ENCODE results near the gene CYLD. TPM values are rescaled to one million over a fixed set of nuclear protein-coding genes. Genes with fewer than 3 reads are reported as not detected.

Gene CYLD
- total RNA-seq, 1 donor from 2014 or later: 27.8 TPM

DNA sequence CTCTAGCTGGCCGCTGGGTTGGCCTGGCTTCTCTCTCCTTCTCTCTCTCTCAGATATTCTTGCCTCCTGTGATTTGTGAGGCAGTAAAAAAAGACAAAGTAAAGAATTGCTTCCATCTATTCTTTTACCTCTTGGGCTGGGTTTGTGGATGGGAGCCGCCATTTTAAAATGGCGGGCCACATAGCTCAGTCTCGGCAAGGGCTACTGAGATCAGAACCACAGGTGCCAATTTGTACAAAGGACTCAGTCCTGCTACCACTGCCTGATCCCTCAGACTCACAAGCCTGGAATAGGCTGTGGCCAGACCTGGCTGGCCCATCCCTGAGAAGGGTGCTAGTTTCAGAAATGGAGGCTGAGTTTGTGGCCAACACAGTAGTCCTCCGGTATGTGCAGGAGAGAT lies 24.4 kb upstream of the CYLD start:
- DNase-seq (ENCODE audit: extremely low spot score, unreplicated experiment): no peak
- TF ChIP-seq, protein P1, sequence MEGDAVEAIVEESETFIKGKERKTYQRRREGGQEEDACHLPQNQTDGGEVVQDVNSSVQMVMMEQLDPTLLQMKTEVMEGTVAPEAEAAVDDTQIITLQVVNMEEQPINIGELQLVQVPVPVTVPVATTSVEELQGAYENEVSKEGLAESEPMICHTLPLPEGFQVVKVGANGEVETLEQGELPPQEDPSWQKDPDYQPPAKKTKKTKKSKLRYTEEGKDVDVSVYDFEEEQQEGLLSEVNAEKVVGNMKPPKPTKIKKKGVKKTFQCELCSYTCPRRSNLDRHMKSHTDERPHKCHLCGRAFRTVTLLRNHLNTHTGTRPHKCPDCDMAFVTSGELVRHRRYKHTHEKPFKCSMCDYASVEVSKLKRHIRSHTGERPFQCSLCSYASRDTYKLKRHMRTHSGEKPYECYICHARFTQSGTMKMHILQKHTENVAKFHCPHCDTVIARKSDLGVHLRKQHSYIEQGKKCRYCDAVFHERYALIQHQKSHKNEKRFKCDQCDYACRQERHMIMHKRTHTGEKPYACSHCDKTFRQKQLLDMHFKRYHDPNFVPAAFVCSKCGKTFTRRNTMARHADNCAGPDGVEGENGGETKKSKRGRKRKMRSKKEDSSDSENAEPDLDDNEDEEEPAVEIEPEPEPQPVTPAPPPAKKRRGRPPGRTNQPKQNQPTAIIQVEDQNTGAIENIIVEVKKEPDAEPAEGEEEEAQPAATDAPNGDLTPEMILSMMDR (IDR thresholded peaks at IDR 0.05): no peak
- peaks cover 5% of the 10 kb centered on the region for H3K27me3 Mint-ChIP-seq (ENCODE audit: unreplicated experiment)
- no peak overlapping the region for H3K4me3 Mint-ChIP-seq (ENCODE audit: unreplicated experiment)
- no peaks in the 10 kb centered on the region for H3K9me3 Mint-ChIP-seq (ENCODE audit: unreplicated experiment)
- no peaks in the 10 kb centered on the region for H3K36me3 Mint-ChIP-seq (ENCODE audit: unreplicated experiment)
- no peaks in the 10 kb centered on the region for H3K4me1 Mint-ChIP-seq (ENCODE audit: unreplicated experiment)
- no peak overlapping the region for H3K27ac Mint-ChIP-seq (ENCODE audit: unreplicated experiment)

DNA sequence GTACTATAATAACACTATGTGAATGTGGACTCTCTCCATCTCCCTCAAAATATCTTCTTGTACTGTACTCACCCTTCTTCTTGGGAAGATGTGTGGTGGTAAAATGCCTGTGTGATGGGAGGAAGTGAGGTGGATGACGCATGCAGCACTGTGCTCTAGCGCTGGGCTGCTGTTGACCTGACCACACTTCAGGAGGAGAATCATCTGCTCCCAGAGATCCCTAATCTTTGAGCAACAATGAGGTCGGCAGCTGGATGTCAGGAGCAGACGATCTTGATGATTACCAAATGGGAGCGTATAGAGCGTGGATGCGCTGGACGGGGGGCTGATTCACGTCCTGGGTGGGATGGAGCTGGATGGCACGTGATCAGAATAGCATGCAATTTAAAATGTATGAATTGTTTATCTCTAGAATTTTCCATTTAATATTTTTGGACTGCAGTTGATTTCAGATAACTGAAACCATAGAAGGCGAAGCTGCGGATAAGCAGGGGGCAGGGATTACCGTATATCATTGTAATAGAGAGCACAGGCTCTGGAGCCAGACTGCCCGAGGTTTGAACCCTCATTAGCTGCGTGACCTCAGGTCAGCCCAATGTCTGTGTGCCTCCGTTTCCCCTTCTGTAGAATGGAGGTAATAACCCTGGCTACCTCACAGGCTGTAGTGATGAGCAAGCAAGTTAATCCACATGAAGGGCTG lies 23.7 kb upstream of the CYLD start:
- Mint-ChIP-seq H3K4me1 (ENCODE audit: unreplicated experiment) (no peaks in the 10 kb centered on the region), H3K36me3 (ENCODE audit: unreplicated experiment) (no peaks in the 10 kb centered on the region), H3K4me3 (ENCODE audit: unreplicated experiment) (no peak overlapping the region), H3K27ac (ENCODE audit: unreplicated experiment) (no peak overlapping the region), H3K27me3 (ENCODE audit: unreplicated experiment) (peaks cover 6% of the 10 kb centered on the region), H3K9me3 (ENCODE audit: unreplicated experiment) (no peaks in the 10 kb centered on the region)
- no peak for DNase-seq (ENCODE audit: extremely low spot score, unreplicated experiment)
- TF ChIP-seq, protein P1 (IDR thresholded peaks at IDR 0.05): no peak

DNA sequence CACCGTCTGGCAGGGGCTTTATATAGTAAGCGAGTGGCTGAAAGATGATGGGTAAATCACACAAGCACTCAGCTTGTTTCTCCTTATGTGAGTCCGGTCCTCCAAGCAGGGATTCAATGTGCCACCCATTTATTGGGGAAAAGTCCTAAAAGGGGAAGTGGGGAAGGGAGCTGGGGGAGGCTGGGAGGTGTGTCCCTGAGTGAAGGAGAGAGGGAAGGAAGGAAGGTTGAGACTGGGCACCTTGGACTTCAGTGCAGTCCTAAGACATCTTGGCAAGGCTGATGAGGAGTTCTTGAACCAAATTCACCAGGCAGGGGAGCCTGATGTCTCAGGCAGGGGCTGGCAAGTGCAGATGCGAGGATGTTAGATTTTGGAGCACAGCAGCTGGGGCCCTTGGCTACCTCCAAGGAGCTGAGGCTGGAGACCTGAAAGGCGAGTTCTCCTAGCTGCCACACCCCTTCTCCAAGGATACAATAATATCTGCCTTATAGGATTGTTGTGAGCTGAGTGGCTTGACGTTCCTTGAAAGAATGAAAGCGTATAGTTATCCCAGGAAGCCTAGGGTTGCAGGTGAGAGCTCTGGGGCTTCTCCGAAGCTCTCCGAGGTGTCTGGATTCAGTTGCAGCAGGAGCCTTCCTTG lies 23.0 kb upstream of the CYLD start:
- Mint-ChIP-seq H3K36me3 (ENCODE audit: unreplicated experiment) (no peaks in the 10 kb centered on the region), H3K9me3 (ENCODE audit: unreplicated experiment) (peaks cover 1% of the 10 kb centered on the region), H3K4me3 (ENCODE audit: unreplicated experiment) (no peak overlapping the region), H3K4me1 (ENCODE audit: unreplicated experiment) (no peaks in the 10 kb centered on the region), H3K27me3 (ENCODE audit: unreplicated experiment) (peaks cover 7% of the 10 kb centered on the region), H3K27ac (ENCODE audit: unreplicated experiment) (no peak overlapping the region)
- TF ChIP-seq, protein P1 (IDR thresholded peaks at IDR 0.05): no peak
- DNase-seq (ENCODE audit: extremely low spot score, unreplicated experiment): no peak

DNA sequence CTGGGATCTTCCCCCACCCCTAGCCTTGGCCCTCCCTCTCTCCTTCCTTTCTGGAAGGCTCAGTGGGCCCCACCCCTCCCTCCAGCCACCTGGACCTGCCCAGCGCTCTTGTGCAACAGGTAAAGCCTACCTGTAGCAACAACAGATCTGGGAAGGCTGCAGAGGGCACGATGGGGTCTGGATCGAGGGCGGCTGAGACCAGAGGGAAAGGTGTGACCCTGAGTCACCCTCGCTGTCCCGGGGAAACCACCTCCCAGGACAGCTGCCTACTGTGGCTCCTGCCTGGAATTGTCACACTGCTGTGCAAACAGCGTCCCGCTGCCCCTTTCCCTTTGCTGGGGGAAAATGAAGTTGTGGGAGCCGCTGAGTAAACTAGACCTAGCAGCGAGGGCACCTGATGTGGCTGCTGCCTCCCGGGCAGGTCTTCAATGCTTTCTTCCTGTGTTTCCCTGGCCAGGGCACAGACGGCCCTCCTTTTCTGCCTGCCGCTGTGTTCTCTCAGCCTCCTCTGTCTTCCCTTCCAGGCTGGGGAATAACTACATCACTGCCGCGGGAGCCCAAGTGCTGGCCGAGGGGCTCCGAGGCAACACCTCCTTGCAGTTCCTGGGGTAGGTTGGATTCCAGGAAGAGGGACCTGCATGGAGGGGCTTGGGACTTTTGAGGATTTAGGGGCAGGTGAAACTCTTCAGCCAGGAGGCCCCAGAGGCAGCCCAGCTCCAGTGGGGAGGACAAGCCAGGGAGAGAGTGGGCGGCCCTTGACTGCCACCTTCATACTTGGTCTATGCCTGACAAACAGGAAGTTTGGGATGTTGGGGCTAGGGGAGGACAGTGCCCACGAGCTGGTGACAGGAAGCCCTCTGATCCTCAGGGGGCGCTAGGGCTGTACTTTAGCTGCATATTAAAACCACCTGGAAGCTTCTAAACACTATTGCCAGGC lies 22.2 kb upstream of the CYLD start:
- TF ChIP-seq, protein P1 (IDR thresholded peaks at IDR 0.05): no peak
- no peak for DNase-seq (ENCODE audit: extremely low spot score, unreplicated experiment)
- peaks cover 9% of the 10 kb centered on the region for H3K9me3 Mint-ChIP-seq (ENCODE audit: unreplicated experiment)
- no peak overlapping the region for H3K4me3 Mint-ChIP-seq (ENCODE audit: unreplicated experiment)
- peaks cover 7% of the 10 kb centered on the region for H3K27me3 Mint-ChIP-seq (ENCODE audit: unreplicated experiment)
- H3K36me3 Mint-ChIP-seq (ENCODE audit: unreplicated experiment): no peaks in the 10 kb centered on the region
- H3K4me1 Mint-ChIP-seq (ENCODE audit: unreplicated experiment): no peaks in the 10 kb centered on the region
- no peak overlapping the region for H3K27ac Mint-ChIP-seq (ENCODE audit: unreplicated experiment)

Measured in osteocyte (in vitro differentiated cells).